DOHH2 (cell line): ENCODE data around the gene FOXF2.

Experiments used
- CTCF ChIP-seq: fragments of 200-600 bp; sonication (generic); IDR thresholded peaks from one replicate; pipeline ENCODE4 v1.5.1; 2014; ENCODE audit warnings: antibody characterized with exemption, mild to moderate bottlenecking, low read depth, low read length; ENCODE audit not compliant: poor library complexity, severe bottlenecking
- EZH2phosphoT487 ChIP-seq: fragments of 200-600 bp; sonication (generic); IDR thresholded peaks from 2 replicates; pipeline ENCODE4 v1.6.1; 2017; ENCODE audit warnings: borderline replicate concordance, mild to moderate bottlenecking, antibody characterized with exemption, low read length, moderate library complexity, mixed read lengths

- TF ChIP-seq CTCF = no peak
- no peak for TF ChIP-seq EZH2phosphoT487
Observed at GRCh38 chr6:1367771-1368170, 21.6 kb upstream of the FOXF2 start.
